H1 (cell line): Measurements from ENCODE around the gene LRBA. TPM values are rescaled to one million over a fixed set of nuclear protein-coding genes. Genes with fewer than 3 reads are reported as not detected.

Experiments used
- CTCF ChIA-PET: fragments of 300-600 bp; sonication (Branson Sonifier 250); formaldehyde crosslinking; loops from one replicate; lab custom pipeline; 2021; ENCODE audit not compliant: partially characterized antibody; lab: Charles Lee
- POLR2A ChIA-PET: fragments of 300-600 bp; sonication (Branson Sonifier 250); formaldehyde crosslinking; loops from one replicate; lab custom pipeline; 2021; ENCODE audit warnings: inconsistent platforms; ENCODE audit not compliant: partially characterized antibody; lab: Charles Lee
- DNase-seq, 2 experiments: peaks; one replicate each; pipeline versions ENCODE4 v3.0.0 to v3.0.0-alpha.2; 2010 to 2022; ENCODE audit warnings: low spot score in 2 of 2, low read depth in 1 of 2, mixed read lengths in 1 of 2
- FAIRE-seq: peaks from 2 replicates; lab custom pipeline; 2011; peaks lifted over from hg19 to GRCh38; lab: Jason Lieb, UNC
- H2AFZ ChIP-seq: 2 replicates; pipeline ENCODE4 v1.8.1; 2012; ENCODE audit warnings: low read length, inconsistent platforms
- H2AK5ac ChIP-seq: 2 replicates; pipeline ENCODE4 v1.6.1; 2013; ENCODE audit warnings: low read depth, low read length
- H2BK120ac ChIP-seq: replicated peaks from 2 replicates; pipeline ENCODE3; 2013; ENCODE audit warnings: low read depth, low read length, inconsistent platforms
- H2BK12ac ChIP-seq: 2 replicates; pipeline ENCODE4 v1.6.1; 2013; ENCODE audit warnings: low read depth, low read length
- H2BK15ac ChIP-seq: 2 replicates; pipeline ENCODE4 v1.6.1; 2013; ENCODE audit warnings: low read length
- H2BK20ac ChIP-seq: 2 replicates; pipeline ENCODE4 v1.6.1; 2013; ENCODE audit warnings: low read length
- H2BK5ac ChIP-seq: 2 replicates; pipeline ENCODE4 v1.6.1; 2013; ENCODE audit warnings: low read depth, low read length
- H3K14ac ChIP-seq: 2 replicates; pipeline ENCODE4 v1.6.1; 2013; ENCODE audit warnings: inconsistent platforms; ENCODE audit not compliant: insufficient read length
- H3K18ac ChIP-seq: 2 replicates; pipeline ENCODE4 v1.6.1; 2013; ENCODE audit warnings: low read length; ENCODE audit errors: extremely low read depth
- H3K23ac ChIP-seq: 2 replicates; pipeline ENCODE4 v1.6.1; 2013; ENCODE audit warnings: inconsistent platforms; ENCODE audit not compliant: insufficient read length
- H3K23me2 ChIP-seq: 2 replicates; pipeline ENCODE4 v1.6.1; 2013; ENCODE audit warnings: low read depth, low read length
- H3K27ac ChIP-seq: 2 replicates; pipeline ENCODE4 v1.6.1; 2011; ENCODE audit warnings: low read depth, low read length, inconsistent platforms
- H3K27me3 ChIP-seq, 4 experiments: replicated peaks in 1 of 4; 1 replicate in 1 of 4; 2 replicates in 3 of 4; pipeline versions ENCODE4 v1.6.1 to v1.8.1; 2011 to 2013; ENCODE audit warnings: low read length in 3 of 4, mild to moderate bottlenecking in 3 of 4, inconsistent platforms in 2 of 4, mixed read lengths in 2 of 4, moderate library complexity in 1 of 4; ENCODE audit not compliant: control insufficient read depth in 3 of 4, insufficient read depth in 3 of 4; ENCODE audit errors: extremely low read depth in 1 of 4
- H3K36me3 ChIP-seq, 4 experiments: 2 replicates each; pipeline versions ENCODE4 v1.6.1 to v1.8.1; 2011 to 2013; ENCODE audit warnings: mild to moderate bottlenecking in 4 of 4, low read length in 3 of 4, moderate library complexity in 2 of 4, control low read depth in 1 of 4, inconsistent platforms in 1 of 4; ENCODE audit not compliant: insufficient read depth in 4 of 4, control insufficient read depth in 2 of 4
- H3K4ac ChIP-seq: replicated peaks from 2 replicates; pipeline ENCODE3; 2013; ENCODE audit warnings: low read length, low read depth, mixed read lengths, inconsistent platforms; ENCODE audit not compliant: insufficient read length
- H3K4me1 ChIP-seq, 4 experiments: replicated peaks in 1 of 4; 1 replicate in 1 of 4; 2 replicates in 3 of 4; pipeline versions ENCODE4 v1.6.1 to v1.8.1; 2011 to 2013; ENCODE audit warnings: low read length in 3 of 4, inconsistent platforms in 2 of 4, mixed read lengths in 1 of 4; ENCODE audit not compliant: insufficient read depth in 4 of 4, control insufficient read depth in 3 of 4
- H3K4me2 ChIP-seq, 2 experiments: 2 replicates each; pipeline versions ENCODE4 v1.6.1 to v1.8.1; 2011 to 2013; ENCODE audit warnings: low read depth in 2 of 2, low read length in 2 of 2, control low read depth in 1 of 2, inconsistent platforms in 1 of 2, mild to moderate bottlenecking in 1 of 2; ENCODE audit not compliant: insufficient read depth in 1 of 2
- H3K4me3 ChIP-seq, 4 experiments: fragments of 200-600, 300-600 bp in 1 of 4; sonication (generic), shearing (Covaris generic), sonication (Bioruptor Twin) in 1 of 4; 2 replicates each; pipeline versions ENCODE4 v1.5.1 to v1.8.1; 2011 to 2016; ENCODE audit warnings: low read length in 4 of 4, low read depth in 3 of 4, control low read depth in 2 of 4, inconsistent platforms in 2 of 4, mild to moderate bottlenecking in 2 of 4, mixed read lengths in 1 of 4, moderate library complexity in 1 of 4; ENCODE audit not compliant: insufficient read depth in 2 of 4; ENCODE audit errors: extremely low read depth in 1 of 4
- H3K56ac ChIP-seq: replicated peaks from 2 replicates; pipeline ENCODE3; 2013; ENCODE audit warnings: low read depth, mild to moderate bottlenecking, mixed read lengths, low read length, inconsistent platforms; ENCODE audit not compliant: insufficient read length
- H3K79me1 ChIP-seq: 2 replicates; pipeline ENCODE4 v1.6.1; 2013; ENCODE audit warnings: low read depth, low read length, control low read depth
- H3K79me2 ChIP-seq, 2 experiments: 2 replicates each; pipeline versions ENCODE4 v1.6.1 to v1.8.1; 2012 to 2013; ENCODE audit warnings: low read length in 2 of 2, mild to moderate bottlenecking in 2 of 2, inconsistent platforms in 1 of 2; ENCODE audit not compliant: insufficient read depth in 2 of 2, control insufficient read depth in 1 of 2
- H3K9ac ChIP-seq, 4 experiments: replicated peaks in 1 of 4; 1 replicate in 1 of 4; 2 replicates in 3 of 4; pipeline versions ENCODE4 v1.6.1 to v1.8.1; 2011 to 2013; ENCODE audit warnings: low read depth in 3 of 4, low read length in 3 of 4, control low read depth in 2 of 4, mild to moderate bottlenecking in 2 of 4, moderate library complexity in 2 of 4, inconsistent platforms in 1 of 4; ENCODE audit errors: extremely low read depth in 1 of 4
- H3K9me3 ChIP-seq, 2 experiments: 2 replicates each; pipeline versions ENCODE4 v1.6.1 to v1.8.1; 2012 to 2013; ENCODE audit warnings: mild to moderate bottlenecking in 2 of 2, moderate library complexity in 2 of 2, control low read depth in 1 of 2, inconsistent platforms in 1 of 2, low read depth in 1 of 2, low read length in 1 of 2, mixed read lengths in 1 of 2; ENCODE audit not compliant: insufficient read depth in 2 of 2
- H4K20me1 ChIP-seq, 2 experiments: replicated peaks in 1 of 2; 2 replicates each; pipeline versions ENCODE3 to v1.8.1; 2011 to 2013; ENCODE audit warnings: inconsistent platforms in 2 of 2, low read length in 2 of 2, mild to moderate bottlenecking in 1 of 2; ENCODE audit not compliant: insufficient read depth in 2 of 2, control insufficient read depth in 1 of 2
- H4K5ac ChIP-seq: 2 replicates; pipeline ENCODE4 v1.6.1; 2013; ENCODE audit warnings: low read length, low read depth, mixed read lengths, inconsistent platforms; ENCODE audit not compliant: insufficient read length
- H4K8ac ChIP-seq: 2 replicates; pipeline ENCODE4 v1.8.0; 2013; ENCODE audit warnings: mild to moderate bottlenecking, moderate library complexity, low read length, inconsistent platforms; ENCODE audit not compliant: insufficient read depth; ENCODE audit errors: extremely low read depth
- H4K91ac ChIP-seq: replicated peaks from 2 replicates; pipeline ENCODE3; 2013; ENCODE audit warnings: low read length, mixed read lengths, inconsistent platforms; ENCODE audit not compliant: insufficient read length
- CTBP2 ChIP-seq: IDR thresholded peaks from 2 replicates; pipeline ENCODE4 v1.7.0; 2011; ENCODE audit warnings: borderline replicate concordance, mild to moderate bottlenecking, moderate library complexity, mixed read lengths, low read length; ENCODE audit not compliant: insufficient read depth, insufficient read length
- NANOG ChIP-seq: IDR thresholded peaks from 2 replicates; pipeline ENCODE4 v1.6.1; 2011; ENCODE audit warnings: low read length, low read depth, mild to moderate bottlenecking, inconsistent platforms; ENCODE audit not compliant: insufficient read depth, poor library complexity, severe bottlenecking
- PHF8 ChIP-seq: fragments of 200-600 bp; sonication (generic); conservative IDR thresholded peaks from 2 replicates; pipeline ENCODE4 v1.7.1; 2012; ENCODE audit warnings: low read depth, mild to moderate bottlenecking, inconsistent platforms, low read length, moderate library complexity
- POLR2A ChIP-seq, 2 experiments: IDR thresholded peaks; 1 replicate in 1 of 2; 2 replicates in 1 of 2; pipeline ENCODE4 v1.6.1; 2011; ENCODE audit warnings: low read depth in 2 of 2, low read length in 2 of 2, mild to moderate bottlenecking in 2 of 2; ENCODE audit errors: control extremely low read depth in 1 of 2
- RFX5 ChIP-seq: IDR thresholded peaks from 2 replicates; pipeline ENCODE4 v1.6.1; 2011; ENCODE audit warnings: low read depth, low read length, improper control_type of control experiment, borderline replicate concordance
- RXRA ChIP-seq: IDR thresholded peaks from 2 replicates; pipeline ENCODE4 v1.6.1; 2011; ENCODE audit warnings: low read depth, mild to moderate bottlenecking, low read length, moderate library complexity; ENCODE audit not compliant: insufficient read depth
- SP2 ChIP-seq: IDR thresholded peaks from 2 replicates; pipeline ENCODE4 v1.6.1; 2012; ENCODE audit warnings: mild to moderate bottlenecking, low read length, inconsistent platforms
- TAF1 ChIP-seq: IDR thresholded peaks from 2 replicates; pipeline ENCODE4 v1.6.1; 2011; ENCODE audit warnings: mild to moderate bottlenecking, low read depth, low read length
- TAF7 ChIP-seq: optimal IDR thresholded peaks from 2 replicates; pipeline ENCODE3; 2011; ENCODE audit warnings: low read depth, mild to moderate bottlenecking, inconsistent platforms, low read length, moderate library complexity, borderline replicate concordance
- USF2 ChIP-seq: IDR thresholded peaks from 2 replicates; pipeline ENCODE4 v1.6.1; 2011; ENCODE audit warnings: low read length, improper control_type of control experiment
- YY1 ChIP-seq: IDR thresholded peaks from 2 replicates; pipeline ENCODE4 v1.6.1; 2011; ENCODE audit warnings: low read depth, mild to moderate bottlenecking, low read length
- ZNF274 ChIP-seq: IDR thresholded peaks from 2 replicates; pipeline ENCODE4 v1.7.0; 2012; ENCODE audit warnings: low read length, borderline replicate concordance; ENCODE audit errors: extremely low read depth
- WGBS, 2 experiments: shearing (Covaris generic) in 1 of 2; methylation state at CpG; one replicate each; pipeline versions ENCODE4 v1.1.6 to v1.1.7; 2013 to 2015; ENCODE audit warnings: low lambda C conversion rate in 2 of 2, mixed read lengths in 2 of 2, inconsistent platforms in 1 of 2, low coverage in 1 of 2, missing lambda C conversion rate in 1 of 2; ENCODE audit not compliant: insufficient replicate concordance in 2 of 2, insufficient coverage in 1 of 2, insufficient read length in 1 of 2; ENCODE audit errors: extremely low coverage in 1 of 2, missing lambda C conversion rate in 1 of 2; 5-methylcytosine and 5-hydroxymethylcytosine counted together
- polyA plus RNA-seq, 7 experiments: library from polyadenylated mRNA; depleted of rRNA in 3 of 7; stranded (reverse) in 5 of 7; unstranded in 2 of 7; fragments of >200 nt in 5 of 7; fragments of 200-250 nt in 2 of 7; gene quantifications; 1 replicate in 5 of 7; 2 replicates in 1 of 7; 4 replicates in 1 of 7; pipeline versions ENCODE4 v1.2.1 to v1.2.3, GENCODE V29; 2011 to 2013; ENCODE audit warnings: missing spikeins in 2 of 7, mixed read lengths in 2 of 7
- total RNA-seq: library from RNA; stranded (reverse); fragmentation: NEBNext Ultra II Directional; extraction: Animal tissue kit (Norgen Biotek cat#: 25700); gene quantifications from 2 replicates; pipeline ENCODE4 v1.2.1, GENCODE V29; 2021

LRBA gene
- total and polyA plus RNA-seq, 2 of the 8 experiments (the other 6 are each of a cell fraction or from before 2014, with no cell fraction given), result 54.6 to 83.2 TPM

- H2BK20ac ChIP-seq, result no peak overlapping the region
- no peak overlapping the region for H3K4ac ChIP-seq
- FAIRE-seq, result no peak
- no peak overlapping the region for H3K9ac ChIP-seq
- no peak overlapping the region for H3K18ac ChIP-seq
- H3K4me3 ChIP-seq, result no peak overlapping the region
- no peaks in the 10 kb centered on the region for H3K27me3 ChIP-seq
- H3K23ac ChIP-seq, result no peak overlapping the region
- no peak overlapping the region for H3K56ac ChIP-seq
- no peak overlapping the region for H3K4me2 ChIP-seq
- peaks cover 2% of the 10 kb centered on the region; the same call in 1 of the 2 replicates for H3K23me2 ChIP-seq
- no peak overlapping the region for H4K91ac ChIP-seq
- H2AFZ ChIP-seq, result 0 out of 2 replicates have a peak overlapping the region, but pooled peaks have one; percentile 8
- no peak overlapping the region for H3K14ac ChIP-seq
- no peak overlapping the region for H2BK12ac ChIP-seq
- no peak overlapping the region for H3K27ac ChIP-seq
- no peak overlapping the region for H2BK15ac ChIP-seq
- H2BK5ac ChIP-seq, result no peak overlapping the region
- H3K79me1 ChIP-seq, result no peaks in the 10 kb centered on the region
- no peaks in the 10 kb centered on the region for H4K20me1 ChIP-seq
- no peaks in the 10 kb centered on the region for H3K9me3 ChIP-seq
- H4K5ac ChIP-seq, result no peak overlapping the region
- H3K79me2 ChIP-seq, result no peaks in the 10 kb centered on the region
- no peak overlapping the region for H4K8ac ChIP-seq
- no peaks in the 10 kb centered on the region for H3K36me3 ChIP-seq
- ChIA-PET CTCF (interaction anchor here (0.8 to 4.8 kb wide), 3 partner anchors 10 to 255 kb away, joined by 3 to 34 read pairs (median 3); no protein-coding TSS in a partner anchor), POLR2A (no interaction called here)
- no peak for TF ChIP-seq PHF8
- TF ChIP-seq SP2, result no peak
- TF ChIP-seq USF2, result no peak
- no peak for TF ChIP-seq TAF7
- TF ChIP-seq TAF1, result no peak
- TF ChIP-seq RXRA, result no peak
- no peak for TF ChIP-seq ZNF274
- no peak for TF ChIP-seq RFX5
- TF ChIP-seq POLR2A (IDR thresholded peaks at IDR 0.05; ENCODE audit: control extremely low read depth in 1 of 2, low read depth in 2 of 2, low read length in 2 of 2), result no peak
- TF ChIP-seq CTBP2, result no peak
- no peak for TF ChIP-seq YY1
- TF ChIP-seq NANOG, result no peak
- no peak overlapping the region for H2BK120ac ChIP-seq
- DNase-seq, result no peak
- H2AK5ac ChIP-seq, result no peak overlapping the region
- H3K4me1 ChIP-seq, result peaks cover 0 to 8% (median 2%) of the 10 kb centered on the region in 4 experiments; a peak in 5 of 7 replicates
- 93% methylated on average over 11 of the region's 11 CpGs; no CpG with 5 or more reads in 1 of the 2 experiments for WGBS, 2 experiments
Observed at GRCh38 chr4:150253416-150253815, 761.7 kb downstream of the LRBA start.
